Fibroblast of pulmonary artery (primary cell): ENCODE measurements around the gene BAZ2B.
A peak's percentile ranks its signal among the peaks of the same experiment; 100 is the strongest.

Experiments used
- DNase-seq: peaks from one replicate; pipeline ENCODE4 v3.0.0-alpha.2; 2010; ENCODE audit warnings: low read depth
- H3K4me3 ChIP-seq: replicated peaks from 2 replicates; pipeline ENCODE4 v1.5.1; 2011; ENCODE audit warnings: low read depth, mild to moderate bottlenecking, control low read depth, low read length, moderate library complexity
- TF ChIP-seq, protein P1 (sequence below): IDR thresholded peaks from 2 replicates; pipeline ENCODE4 v1.5.1; 2011; ENCODE audit warnings: mild to moderate bottlenecking, control low read depth, low read length, inconsistent platforms; ENCODE audit errors: missing control alignments

The BAZ2B gene

GRCh38 chr2:159600752-159601151, 15.6 kb downstream of the BAZ2B start:
- DNase-seq, result peak; percentile 55
- TF ChIP-seq, protein P1, sequence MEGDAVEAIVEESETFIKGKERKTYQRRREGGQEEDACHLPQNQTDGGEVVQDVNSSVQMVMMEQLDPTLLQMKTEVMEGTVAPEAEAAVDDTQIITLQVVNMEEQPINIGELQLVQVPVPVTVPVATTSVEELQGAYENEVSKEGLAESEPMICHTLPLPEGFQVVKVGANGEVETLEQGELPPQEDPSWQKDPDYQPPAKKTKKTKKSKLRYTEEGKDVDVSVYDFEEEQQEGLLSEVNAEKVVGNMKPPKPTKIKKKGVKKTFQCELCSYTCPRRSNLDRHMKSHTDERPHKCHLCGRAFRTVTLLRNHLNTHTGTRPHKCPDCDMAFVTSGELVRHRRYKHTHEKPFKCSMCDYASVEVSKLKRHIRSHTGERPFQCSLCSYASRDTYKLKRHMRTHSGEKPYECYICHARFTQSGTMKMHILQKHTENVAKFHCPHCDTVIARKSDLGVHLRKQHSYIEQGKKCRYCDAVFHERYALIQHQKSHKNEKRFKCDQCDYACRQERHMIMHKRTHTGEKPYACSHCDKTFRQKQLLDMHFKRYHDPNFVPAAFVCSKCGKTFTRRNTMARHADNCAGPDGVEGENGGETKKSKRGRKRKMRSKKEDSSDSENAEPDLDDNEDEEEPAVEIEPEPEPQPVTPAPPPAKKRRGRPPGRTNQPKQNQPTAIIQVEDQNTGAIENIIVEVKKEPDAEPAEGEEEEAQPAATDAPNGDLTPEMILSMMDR, result no peak
- no peak overlapping the region for H3K4me3 ChIP-seq

DNA sequence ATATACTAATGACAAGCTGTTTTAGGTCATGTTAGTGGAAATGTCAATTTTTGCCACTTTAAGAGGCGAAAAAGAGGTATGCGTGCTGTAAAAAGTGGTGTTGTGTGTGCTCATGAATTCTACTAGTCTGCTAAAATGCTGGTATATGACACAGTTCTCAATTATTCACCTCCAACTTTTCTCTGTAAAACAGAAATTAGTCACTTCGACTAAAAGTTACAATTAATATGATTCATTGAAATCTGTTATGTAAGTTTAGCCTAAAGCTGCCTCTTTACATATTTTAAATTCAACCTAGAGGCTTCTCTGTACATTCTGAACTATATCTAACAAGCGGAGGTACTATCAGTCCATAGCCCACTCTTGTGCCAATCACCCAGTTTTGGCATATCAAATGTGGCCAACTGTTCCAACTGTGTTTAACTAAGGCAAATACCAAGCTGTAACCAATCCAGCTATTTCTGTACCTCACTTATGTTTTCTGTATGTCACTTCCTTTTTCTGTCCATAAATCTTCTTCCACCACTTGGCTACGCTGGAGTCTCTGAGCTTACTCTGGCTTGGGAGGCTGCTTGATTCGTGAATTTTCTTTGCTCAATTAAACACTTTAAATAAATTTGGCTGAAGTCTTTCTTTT, 20.8 kb downstream of the BAZ2B start:
- DNase-seq, result no peak
- H3K4me3 ChIP-seq, result no peak overlapping the region
- TF ChIP-seq, protein P1, result no peak

DNA sequence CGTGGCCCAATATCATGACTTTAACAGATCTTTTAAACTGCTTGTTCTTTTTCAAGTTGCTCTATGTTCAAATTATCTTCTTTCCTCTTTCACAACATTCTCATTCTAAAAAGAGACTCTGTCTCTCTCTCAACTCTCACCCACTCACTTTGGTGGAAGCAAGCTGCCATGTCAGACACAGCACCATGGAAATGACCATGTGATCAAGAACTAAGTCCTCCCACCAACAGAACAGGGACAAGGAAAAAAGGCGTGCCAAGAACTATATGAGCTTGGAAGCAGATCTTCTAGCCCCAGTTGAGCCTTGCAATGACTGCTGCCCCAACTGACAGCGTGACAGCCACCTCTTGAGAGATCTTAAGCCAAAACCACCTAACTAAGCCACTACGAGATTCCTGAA, 23.9 kb downstream of the BAZ2B start:
- peak; percentile 51 for DNase-seq
- TF ChIP-seq, protein P1, result no peak
- no peak overlapping the region for H3K4me3 ChIP-seq

- no peak for DNase-seq
- no peak overlapping the region for H3K4me3 ChIP-seq
- TF ChIP-seq, protein P1, result no peak
Observed at GRCh38 chr2:159591221-159591620, 25.1 kb downstream of the BAZ2B start.

DNA sequence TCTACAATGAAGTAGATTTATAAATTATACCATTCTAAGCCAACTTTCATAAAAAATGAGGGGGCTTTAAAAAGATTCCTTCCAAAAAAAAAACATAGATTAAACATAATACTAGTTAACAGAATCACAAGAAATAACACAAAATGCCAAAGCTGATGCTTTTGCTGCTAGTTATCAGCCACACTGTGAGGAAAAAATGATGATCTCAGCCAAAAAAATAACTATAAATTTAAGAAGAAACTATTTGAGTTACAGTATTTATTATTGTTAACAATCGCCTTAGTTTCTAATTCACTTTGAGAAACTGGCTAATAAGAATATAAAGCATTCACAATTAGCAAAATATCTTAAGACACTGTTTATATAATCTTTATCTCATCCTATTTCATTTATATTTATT, 27.1 kb downstream of the BAZ2B start:
- no peak for DNase-seq
- TF ChIP-seq, protein P1, result no peak

DNA sequence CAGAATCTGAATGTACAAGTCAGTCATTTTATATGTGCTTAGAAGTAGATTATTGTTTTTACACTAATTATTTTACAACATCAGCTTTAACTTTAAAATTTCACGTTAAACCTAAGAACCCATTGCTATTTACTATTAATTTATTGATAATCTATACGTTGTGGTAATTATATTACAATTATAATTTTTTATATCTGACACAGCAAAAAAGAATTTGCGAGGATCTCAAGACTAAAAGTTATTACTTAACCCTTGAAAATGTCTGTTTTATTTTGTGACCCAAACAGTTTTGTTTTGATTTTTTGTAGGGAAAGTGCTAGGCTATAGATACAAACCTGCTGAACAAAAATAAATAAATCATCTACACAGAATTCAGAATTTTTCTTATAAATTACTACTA, 30.3 kb downstream of the BAZ2B start:
- TF ChIP-seq, protein P1, result no peak
- H3K4me3 ChIP-seq, result no peak overlapping the region
- no peak for DNase-seq

More for the DNA sequence above, 27.1 kb downstream of the BAZ2B start:
- no peak overlapping the region for H3K4me3 ChIP-seq

DNA sequence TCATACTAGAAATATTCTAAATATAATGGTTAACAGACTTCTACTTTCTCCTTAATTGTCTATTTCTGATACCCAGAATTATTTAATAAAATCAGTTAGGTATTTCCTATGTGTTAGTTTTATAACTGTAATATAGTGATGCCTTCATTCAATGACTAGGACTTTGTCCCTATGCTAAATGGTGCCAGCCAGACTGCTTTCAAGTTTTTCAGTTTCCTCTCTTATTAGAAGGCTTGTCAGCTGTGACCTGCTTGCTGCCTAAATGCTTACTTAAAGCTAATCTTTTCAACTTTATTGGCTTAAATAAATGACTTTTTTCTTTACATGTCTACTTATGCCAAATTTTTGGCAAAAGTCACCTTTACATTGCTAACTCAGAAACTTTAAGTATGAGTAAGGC, 30.7 kb downstream of the BAZ2B start:
- DNase-seq, result no peak
- TF ChIP-seq, protein P1, result no peak

More for the DNA sequence above, 30.7 kb downstream of the BAZ2B start:
- H3K4me3 ChIP-seq, result no peak overlapping the region
